ENCODE measurements around the gene SLAMF9. TPM values are rescaled to one million over a fixed set of nuclear protein-coding genes. Genes with fewer than 3 reads are reported as not detected.

SLAMF9 gene
- total RNA-seq, 1 donor: not detected

GRCh38 chr1:159986093-159986492 lies 32.1 kb upstream of the SLAMF9 start:
- H3K4me3 ChIP-seq (ENCODE audit: low read depth, low read length): no peak overlapping the region
- TF ChIP-seq CTCF (IDR thresholded peaks at IDR 0.05; ENCODE audit: insufficient read depth, low read length): no peak
- DNase-seq (ENCODE audit: low read depth): no peak

GRCh38 chr1:159985473-159985872 lies 31.4 kb upstream of the SLAMF9 start:
- DNase-seq (ENCODE audit: low read depth): no peak
- no peak for TF ChIP-seq CTCF (IDR thresholded peaks at IDR 0.05; ENCODE audit: insufficient read depth, low read length)
- H3K4me3 ChIP-seq (ENCODE audit: low read depth, low read length): no peak overlapping the region

GRCh38 chr1:159983681-159984080 lies 29.6 kb upstream of the SLAMF9 start:
- no peak overlapping the region for H3K4me3 ChIP-seq (ENCODE audit: low read depth, low read length)
- no peak for DNase-seq (ENCODE audit: low read depth)
- TF ChIP-seq CTCF (IDR thresholded peaks at IDR 0.05; ENCODE audit: insufficient read depth, low read length): no peak

- TF ChIP-seq CTCF (IDR thresholded peaks at IDR 0.05; ENCODE audit: insufficient read depth, low read length): no peak
- H3K4me3 ChIP-seq (ENCODE audit: low read depth, low read length): no peak overlapping the region
- no peak for DNase-seq (ENCODE audit: low read depth)
Measured at GRCh38 chr1:159982280-159982679, 28.2 kb upstream of the SLAMF9 start.

GRCh38 chr1:159981351-159982055 lies 27.5 kb upstream of the SLAMF9 start:
- no peak for TF ChIP-seq CTCF (IDR thresholded peaks at IDR 0.05; ENCODE audit: insufficient read depth, low read length)
- H3K4me3 ChIP-seq (ENCODE audit: low read depth, low read length): no peak overlapping the region
- DNase-seq (ENCODE audit: low read depth): no peak

GRCh38 chr1:159980786-159981185 lies 26.7 kb upstream of the SLAMF9 start:
- no peak overlapping the region for H3K4me3 ChIP-seq (ENCODE audit: low read depth, low read length)
- DNase-seq (ENCODE audit: low read depth): no peak
- TF ChIP-seq CTCF (IDR thresholded peaks at IDR 0.05; ENCODE audit: insufficient read depth, low read length): no peak

GRCh38 chr1:159980076-159980475 lies 26.0 kb upstream of the SLAMF9 start:
- no peak overlapping the region for H3K4me3 ChIP-seq (ENCODE audit: low read depth, low read length)
- DNase-seq (ENCODE audit: low read depth): no peak
- TF ChIP-seq CTCF (IDR thresholded peaks at IDR 0.05; ENCODE audit: insufficient read depth, low read length): no peak
